LNCAP (cell line): ENCODE results near the gene CCBE1.

Experiments
- CTCF ChIP-seq: fragments of 450-650 bp; IDR thresholded peaks from 2 replicates; pipeline ENCODE4 v1.5.1; 2017; ENCODE audit warnings: mild to moderate bottlenecking

CCBE1 gene

GRCh38 chr18:59708988-59709387 lies 11.8 kb upstream of the CCBE1 start:
- no peak for TF ChIP-seq CTCF

GRCh38 chr18:59707306-59707705 lies 10.1 kb upstream of the CCBE1 start:
- no peak for TF ChIP-seq CTCF

- TF ChIP-seq CTCF, result no peak
Measured at GRCh38 chr18:59706499-59706898, 9.3 kb upstream of the CCBE1 start.

DNA sequence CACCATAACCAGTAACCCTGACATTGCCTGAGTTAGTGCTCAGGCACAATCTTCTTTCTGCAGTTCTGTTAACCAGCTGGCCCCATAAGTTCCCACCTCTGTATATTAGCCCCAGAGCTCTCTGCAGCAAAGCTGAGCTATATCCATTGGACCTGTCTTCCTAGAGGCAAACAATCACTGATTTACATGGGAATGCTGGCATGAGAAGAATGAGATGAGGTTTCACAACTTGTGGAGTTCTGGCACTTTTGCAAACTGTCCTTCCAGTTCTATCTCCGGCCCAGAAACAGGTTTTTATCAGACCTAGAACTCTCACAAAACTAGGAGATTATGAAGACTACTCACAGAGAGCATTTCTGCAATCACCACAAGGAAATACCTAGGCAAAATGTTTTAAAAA lies 7.9 kb upstream of the CCBE1 start:
- TF ChIP-seq CTCF, result no peak

DNA sequence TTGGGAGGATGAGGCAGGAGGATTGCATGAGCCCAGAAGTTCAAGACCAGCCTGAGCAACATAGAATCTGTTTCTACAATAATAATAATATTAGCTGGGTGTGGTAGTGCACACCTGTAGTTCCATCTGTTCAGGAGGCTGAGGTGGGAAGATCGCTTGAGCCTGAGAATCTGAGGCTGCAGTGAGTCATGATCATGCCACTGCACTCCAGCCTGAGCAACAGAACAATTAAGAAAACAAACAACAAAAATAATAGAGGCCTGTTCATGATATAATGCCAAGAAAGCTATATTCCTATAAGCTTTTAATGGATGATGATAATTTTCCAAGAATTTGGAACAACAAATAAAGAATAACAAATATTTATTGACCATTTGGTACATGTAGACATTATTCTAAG lies 6.9 kb upstream of the CCBE1 start:
- TF ChIP-seq CTCF, result no peak

DNA sequence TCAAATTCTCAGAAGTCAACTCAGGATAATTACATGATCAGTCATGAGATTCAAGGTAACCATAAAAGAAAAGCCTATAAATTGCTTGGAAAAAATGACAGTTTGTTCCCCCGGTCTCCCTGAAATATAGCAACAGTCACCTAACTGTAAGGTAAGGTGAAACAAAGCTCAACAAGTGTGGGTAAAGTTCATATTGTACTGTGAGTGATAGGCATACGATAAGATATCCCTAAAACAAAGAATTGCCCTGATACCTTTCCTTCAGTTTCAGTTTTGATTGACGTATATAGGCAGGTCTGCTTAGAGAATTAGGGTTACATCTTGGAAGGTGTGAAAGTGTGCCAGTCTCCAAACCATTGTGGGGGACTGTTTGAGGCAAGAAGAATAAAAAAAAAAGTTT lies 4.0 kb upstream of the CCBE1 start:
- TF ChIP-seq CTCF, result no peak

- no peak for TF ChIP-seq CTCF
Measured at GRCh38 chr18:59700535-59700967, 3.3 kb upstream of the CCBE1 start.

- no peak for TF ChIP-seq CTCF
Measured at GRCh38 chr18:59699750-59700534, 2.7 kb upstream of the CCBE1 start.
